ENCODE measurements around the gene ERGIC1. TPM values are rescaled to one million over a fixed set of nuclear protein-coding genes. Genes with fewer than 3 reads are reported as not detected.

ERGIC1 gene
- total RNA-seq, 1 donor from 2014 or later, result 131 TPM

- H3K4me2 ChIP-seq (ENCODE audit: low read length), result peak overlapping the region; percentile 65
- peak overlapping the region; percentile 58 for H3K27ac Mint-ChIP-seq (ENCODE audit: unreplicated experiment)
- DNase-seq (ENCODE audit: low read depth), result no peak
- peaks cover 40% of the 10 kb centered on the region for H3K4me1 ChIP-seq (ENCODE audit: insufficient read depth, low read length)
- TF ChIP-seq, protein P1, sequence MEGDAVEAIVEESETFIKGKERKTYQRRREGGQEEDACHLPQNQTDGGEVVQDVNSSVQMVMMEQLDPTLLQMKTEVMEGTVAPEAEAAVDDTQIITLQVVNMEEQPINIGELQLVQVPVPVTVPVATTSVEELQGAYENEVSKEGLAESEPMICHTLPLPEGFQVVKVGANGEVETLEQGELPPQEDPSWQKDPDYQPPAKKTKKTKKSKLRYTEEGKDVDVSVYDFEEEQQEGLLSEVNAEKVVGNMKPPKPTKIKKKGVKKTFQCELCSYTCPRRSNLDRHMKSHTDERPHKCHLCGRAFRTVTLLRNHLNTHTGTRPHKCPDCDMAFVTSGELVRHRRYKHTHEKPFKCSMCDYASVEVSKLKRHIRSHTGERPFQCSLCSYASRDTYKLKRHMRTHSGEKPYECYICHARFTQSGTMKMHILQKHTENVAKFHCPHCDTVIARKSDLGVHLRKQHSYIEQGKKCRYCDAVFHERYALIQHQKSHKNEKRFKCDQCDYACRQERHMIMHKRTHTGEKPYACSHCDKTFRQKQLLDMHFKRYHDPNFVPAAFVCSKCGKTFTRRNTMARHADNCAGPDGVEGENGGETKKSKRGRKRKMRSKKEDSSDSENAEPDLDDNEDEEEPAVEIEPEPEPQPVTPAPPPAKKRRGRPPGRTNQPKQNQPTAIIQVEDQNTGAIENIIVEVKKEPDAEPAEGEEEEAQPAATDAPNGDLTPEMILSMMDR (IDR thresholded peaks at IDR 0.05; ENCODE audit: insufficient read depth, low read depth, low read length), result no peak
- TF ChIP-seq EZH2 (IDR thresholded peaks at IDR 0.05; ENCODE audit: insufficient read depth, low read length), result no peak
- no peaks in the 10 kb centered on the region for H3K27me3 Mint-ChIP-seq (ENCODE audit: low read depth, unreplicated experiment)
- no peak overlapping the region for H3K4me3 ChIP-seq (ENCODE audit: insufficient read depth, low read depth, low read length)
- peak overlapping the region; percentile 96 for H3K27ac ChIP-seq (ENCODE audit: low read depth, low read length)
- H3K36me3 ChIP-seq (ENCODE audit: insufficient read depth, low read length), result no peaks in the 10 kb centered on the region
- H3K9me3 ChIP-seq (ENCODE audit: insufficient read depth, low read depth, low read length), result no peaks in the 10 kb centered on the region
- H3K36me3 Mint-ChIP-seq (ENCODE audit: low read depth, unreplicated experiment), result peaks cover 5% of the 10 kb centered on the region
- peaks cover 25% of the 10 kb centered on the region for H3K4me1 Mint-ChIP-seq (ENCODE audit: low read depth, unreplicated experiment)
- no peaks in the 10 kb centered on the region for H3K27me3 ChIP-seq (ENCODE audit: insufficient read depth, low read length)
- no peak overlapping the region for H2AFZ ChIP-seq (ENCODE audit: low read depth, low read length)
- no peaks in the 10 kb centered on the region for H3K79me2 ChIP-seq (ENCODE audit: insufficient read depth, low read length)
- H3K4me3 Mint-ChIP-seq (ENCODE audit: unreplicated experiment), result peak overlapping the region; percentile 54
- H3K9me3 Mint-ChIP-seq (ENCODE audit: unreplicated experiment), result no peaks in the 10 kb centered on the region
- FAIRE-seq, result no peak
- H3K9ac ChIP-seq (ENCODE audit: low read length), result peak overlapping the region; percentile 82
- no peaks in the 10 kb centered on the region for H4K20me1 ChIP-seq (ENCODE audit: insufficient read depth, low read length)
These were observed 109.9 kb downstream of the ERGIC1 start for GRCh38 chr5:172943906-172944305.

DNA sequence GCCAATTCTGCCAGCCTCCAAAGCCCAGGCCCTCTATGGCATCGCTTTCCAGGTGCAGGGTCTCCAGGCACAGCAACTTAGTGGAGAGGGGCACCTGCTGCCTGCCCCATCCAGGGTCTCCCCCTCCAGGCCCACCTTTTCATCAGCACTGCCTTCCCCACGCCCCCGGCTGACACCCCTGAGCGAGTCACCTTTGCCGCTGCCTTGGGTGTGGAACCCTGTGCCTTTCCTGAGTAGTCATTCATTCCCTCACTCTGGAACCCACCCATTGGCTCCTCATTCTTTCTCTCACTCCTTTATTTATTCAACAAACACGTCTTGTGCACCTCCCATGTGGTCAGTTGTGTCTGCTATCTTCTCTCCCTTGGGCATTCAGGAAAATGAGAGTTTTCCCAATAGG lies 110.7 kb downstream of the ERGIC1 start:
- no peaks in the 10 kb centered on the region for H3K9me3 Mint-ChIP-seq (ENCODE audit: unreplicated experiment)
- Histone ChIP-seq H2AFZ (ENCODE audit: low read depth, low read length) (no peak overlapping the region), H3K27ac (ENCODE audit: low read depth, low read length) (peak overlapping the region; percentile 96), H3K79me2 (ENCODE audit: insufficient read depth, low read length) (no peaks in the 10 kb centered on the region), H3K4me2 (ENCODE audit: low read length) (peak overlapping the region; percentile 5), H3K4me3 (ENCODE audit: insufficient read depth, low read depth, low read length) (no peak overlapping the region), H3K4me1 (ENCODE audit: insufficient read depth, low read length) (peaks cover 40% of the 10 kb centered on the region), H3K9ac (ENCODE audit: low read length) (peak overlapping the region; percentile 50), H4K20me1 (ENCODE audit: insufficient read depth, low read length) (no peaks in the 10 kb centered on the region), H3K9me3 (ENCODE audit: insufficient read depth, low read depth, low read length) (no peaks in the 10 kb centered on the region), H3K27me3 (ENCODE audit: insufficient read depth, low read length) (no peaks in the 10 kb centered on the region), H3K36me3 (ENCODE audit: insufficient read depth, low read length) (no peaks in the 10 kb centered on the region)
- H3K36me3 Mint-ChIP-seq (ENCODE audit: low read depth, unreplicated experiment), result peaks cover 5% of the 10 kb centered on the region
- DNase-seq (ENCODE audit: low read depth) (no peak), FAIRE-seq (no peak)
- H3K4me3 Mint-ChIP-seq (ENCODE audit: unreplicated experiment), result no peak overlapping the region
- H3K4me1 Mint-ChIP-seq (ENCODE audit: low read depth, unreplicated experiment), result peaks cover 25% of the 10 kb centered on the region
- no peak overlapping the region for H3K27ac Mint-ChIP-seq (ENCODE audit: unreplicated experiment)
- TF ChIP-seq, protein P1 (IDR thresholded peaks at IDR 0.05; ENCODE audit: insufficient read depth, low read depth, low read length), result no peak
- no peak for TF ChIP-seq EZH2 (IDR thresholded peaks at IDR 0.05; ENCODE audit: insufficient read depth, low read length)
- H3K27me3 Mint-ChIP-seq (ENCODE audit: low read depth, unreplicated experiment), result no peaks in the 10 kb centered on the region

DNA sequence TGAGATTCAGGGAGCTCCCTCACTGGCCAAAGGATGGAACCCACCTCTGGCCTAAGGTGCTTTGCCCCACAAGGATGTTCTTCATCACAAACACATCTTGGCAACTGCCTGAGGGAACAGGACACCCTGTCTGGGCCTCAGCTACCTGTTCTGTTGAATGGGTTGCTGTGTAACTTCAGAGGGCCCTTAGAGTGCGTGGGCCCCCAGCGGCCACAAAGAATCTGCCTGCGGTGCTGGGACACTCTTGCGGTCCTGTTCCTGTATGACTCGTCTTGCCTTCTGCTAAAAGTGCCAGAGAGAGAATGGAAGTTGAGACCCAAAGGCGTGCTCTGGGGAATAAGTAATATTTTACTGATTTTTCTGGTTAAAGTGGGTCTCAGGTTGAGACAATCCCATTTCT lies 111.1 kb downstream of the ERGIC1 start:
- Histone ChIP-seq H3K79me2 (ENCODE audit: insufficient read depth, low read length) (no peaks in the 10 kb centered on the region), H3K9ac (ENCODE audit: low read length) (peak overlapping the region; percentile 50), H3K4me3 (ENCODE audit: insufficient read depth, low read depth, low read length) (no peak overlapping the region), H3K27me3 (ENCODE audit: insufficient read depth, low read length) (no peaks in the 10 kb centered on the region), H3K9me3 (ENCODE audit: insufficient read depth, low read depth, low read length) (no peaks in the 10 kb centered on the region), H3K27ac (ENCODE audit: low read depth, low read length) (peak overlapping the region; percentile 96), H3K36me3 (ENCODE audit: insufficient read depth, low read length) (no peaks in the 10 kb centered on the region), H2AFZ (ENCODE audit: low read depth, low read length) (no peak overlapping the region), H3K4me2 (ENCODE audit: low read length) (peak overlapping the region; percentile 5), H3K4me1 (ENCODE audit: insufficient read depth, low read length) (peaks cover 40% of the 10 kb centered on the region), H4K20me1 (ENCODE audit: insufficient read depth, low read length) (no peaks in the 10 kb centered on the region)
- Mint-ChIP-seq H3K4me1 (ENCODE audit: low read depth, unreplicated experiment) (peaks cover 25% of the 10 kb centered on the region), H3K4me3 (ENCODE audit: unreplicated experiment) (no peak overlapping the region), H3K27me3 (ENCODE audit: low read depth, unreplicated experiment) (no peaks in the 10 kb centered on the region), H3K27ac (ENCODE audit: unreplicated experiment) (no peak overlapping the region), H3K36me3 (ENCODE audit: low read depth, unreplicated experiment) (peaks cover 5% of the 10 kb centered on the region), H3K9me3 (ENCODE audit: unreplicated experiment) (no peaks in the 10 kb centered on the region)
- no peak for DNase-seq (ENCODE audit: low read depth)
- TF ChIP-seq EZH2 (IDR thresholded peaks at IDR 0.05; ENCODE audit: insufficient read depth, low read length), result no peak
- TF ChIP-seq, protein P1 (IDR thresholded peaks at IDR 0.05; ENCODE audit: insufficient read depth, low read depth, low read length), result no peak
- no peak for FAIRE-seq

Data from astrocyte (in vitro differentiated cells and primary cell).